Renal cortical epithelial cell (primary cell): ENCODE data around the gene AADACL2. TPM values are rescaled to one million over a fixed set of nuclear protein-coding genes. Genes with fewer than 3 reads are reported as not detected.
"Not testable (repeated sequence)": the region's sequence is repeated elsewhere in the genome, so short reads cannot be mapped to it uniquely, and the experiment has no call there.

ENCODE experiments used
- DNase-seq: peaks from one replicate; pipeline ENCODE4 v3.0.0-alpha.2; 2011; ENCODE audit warnings: low read depth
- total RNA-seq: library from RNA; depleted of rRNA; stranded (reverse); fragments of >200 nt; gene quantifications from 2 replicates; pipeline ENCODE4 v1.2.3, GENCODE V29; 2014

AADACL2 gene
- total RNA-seq, 1 donor from 2014 or later: not detected

- DNase-seq: no peak
Measured at GRCh38 chr3:151765685-151766084, 32.0 kb downstream of the AADACL2 start.

DNA sequence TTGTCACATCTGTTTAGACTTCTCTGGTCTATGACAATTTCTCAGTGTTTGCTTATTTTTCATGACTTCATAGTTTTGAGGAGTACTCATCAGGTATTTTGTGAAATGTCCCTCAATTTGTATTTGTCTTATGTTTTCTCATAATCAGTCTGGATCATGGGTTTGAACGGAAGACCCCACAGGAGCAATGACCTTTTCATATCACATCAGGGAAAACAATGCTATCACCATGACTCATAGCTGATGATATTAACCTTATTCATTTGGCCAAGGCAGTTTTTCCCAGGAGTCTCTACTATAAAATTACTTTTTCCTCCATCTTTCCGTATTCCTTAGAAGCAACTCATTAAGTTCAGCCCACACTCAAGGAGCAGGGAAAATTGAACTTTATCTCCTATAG is 32.7 kb downstream of the AADACL2 start:
- no peak for DNase-seq

DNA sequence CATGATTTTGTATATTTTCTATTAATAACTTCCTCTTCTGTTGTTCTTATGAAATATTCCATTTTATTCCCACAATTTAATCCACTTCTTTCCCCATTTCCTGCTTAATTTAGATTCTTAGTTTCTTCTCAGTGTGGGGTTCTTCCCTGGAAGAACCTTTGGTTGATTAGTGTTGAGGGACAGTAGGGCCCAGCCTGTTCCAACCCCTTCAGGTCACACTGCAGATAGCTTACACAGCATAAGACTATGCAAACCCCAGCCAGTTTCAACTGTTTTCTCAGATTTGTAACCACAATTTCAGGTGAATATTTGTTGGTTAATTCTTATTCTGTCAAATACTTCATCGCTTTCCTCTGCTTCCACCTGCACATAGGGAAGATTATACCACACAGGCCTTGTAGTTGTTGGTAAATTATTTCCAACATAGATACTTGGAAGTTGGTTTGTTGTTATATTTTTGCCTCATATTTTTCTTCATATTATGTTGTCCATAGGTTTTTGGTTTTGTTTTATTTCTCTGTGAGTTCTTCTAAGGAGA is 34.7 kb downstream of the AADACL2 start:
- DNase-seq: no peak

- no peak for DNase-seq
Measured at GRCh38 chr3:151769175-151769574, 35.4 kb downstream of the AADACL2 start.

DNA sequence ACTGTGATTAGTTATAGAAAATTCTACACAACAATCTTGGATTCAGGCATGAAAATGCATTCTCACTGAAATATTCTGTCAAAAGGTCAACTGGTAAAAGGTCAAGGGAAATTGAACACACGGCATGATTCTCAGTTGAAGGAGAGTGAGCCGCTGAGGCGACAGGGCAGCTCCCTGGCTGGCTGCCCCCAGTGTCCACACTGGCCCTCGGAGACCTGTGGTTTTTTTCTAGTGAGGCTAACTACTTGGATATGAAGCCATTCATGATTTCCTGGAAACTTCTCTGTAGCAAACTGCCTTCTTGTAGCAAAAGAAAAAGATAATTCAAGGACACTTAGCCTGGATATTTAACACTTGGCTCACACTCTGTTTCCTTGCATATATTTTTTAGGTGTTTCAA is 37.2 kb downstream of the AADACL2 start:
- DNase-seq: peak; percentile 53

DNA sequence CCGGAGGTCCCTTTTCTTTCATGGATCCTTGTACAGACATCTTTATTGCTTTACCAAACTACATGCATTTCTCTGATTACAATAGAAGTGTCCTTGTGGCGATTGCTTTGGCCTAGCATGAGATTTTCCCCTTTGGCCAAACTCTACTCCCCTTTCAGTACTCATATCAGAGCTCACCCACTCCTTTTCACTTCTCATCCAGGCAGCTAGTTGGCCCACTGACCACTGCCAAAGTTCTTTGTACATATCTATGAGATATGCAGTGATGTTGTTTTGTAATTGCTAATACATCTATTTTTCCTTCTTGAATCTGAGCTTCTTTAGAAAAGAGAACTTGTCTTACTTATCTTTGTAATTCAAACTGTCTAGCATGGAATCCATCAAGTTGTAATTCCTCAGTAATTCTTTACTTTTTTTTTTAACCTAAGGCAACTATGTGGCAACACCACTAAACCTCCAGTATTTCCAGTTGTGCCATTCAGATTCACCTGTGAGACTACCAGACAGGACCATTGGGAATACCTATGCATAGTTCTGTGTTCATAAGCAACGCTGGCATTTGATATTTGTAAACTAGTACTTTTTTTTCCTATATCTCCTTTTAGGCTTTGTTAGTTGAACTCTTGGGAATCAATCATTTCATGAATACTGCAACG is 39.2 kb downstream of the AADACL2 start:
- no peak for DNase-seq

DNA sequence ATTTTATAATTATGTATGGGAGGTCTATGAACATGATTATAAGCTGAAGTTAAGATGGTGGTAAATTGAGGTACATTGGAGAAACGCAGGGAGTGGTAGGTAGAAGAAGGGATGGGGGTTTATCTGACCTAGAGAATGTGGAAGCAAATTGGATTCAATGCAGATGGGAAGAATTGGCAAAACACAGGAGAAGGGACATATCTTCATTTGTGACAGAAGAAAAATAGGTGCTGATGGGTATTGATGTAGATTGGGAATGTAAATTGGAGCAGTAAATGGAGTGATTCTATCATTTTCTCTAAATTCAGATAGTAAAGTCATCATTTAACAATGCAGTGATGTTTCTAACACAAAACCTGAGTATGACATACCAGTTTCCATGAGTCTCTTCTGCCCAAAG is 40.5 kb downstream of the AADACL2 start:
- DNase-seq: no peak

GRCh38 chr3:151774910-151775309 is 41.2 kb downstream of the AADACL2 start:
- no peak for DNase-seq

DNA sequence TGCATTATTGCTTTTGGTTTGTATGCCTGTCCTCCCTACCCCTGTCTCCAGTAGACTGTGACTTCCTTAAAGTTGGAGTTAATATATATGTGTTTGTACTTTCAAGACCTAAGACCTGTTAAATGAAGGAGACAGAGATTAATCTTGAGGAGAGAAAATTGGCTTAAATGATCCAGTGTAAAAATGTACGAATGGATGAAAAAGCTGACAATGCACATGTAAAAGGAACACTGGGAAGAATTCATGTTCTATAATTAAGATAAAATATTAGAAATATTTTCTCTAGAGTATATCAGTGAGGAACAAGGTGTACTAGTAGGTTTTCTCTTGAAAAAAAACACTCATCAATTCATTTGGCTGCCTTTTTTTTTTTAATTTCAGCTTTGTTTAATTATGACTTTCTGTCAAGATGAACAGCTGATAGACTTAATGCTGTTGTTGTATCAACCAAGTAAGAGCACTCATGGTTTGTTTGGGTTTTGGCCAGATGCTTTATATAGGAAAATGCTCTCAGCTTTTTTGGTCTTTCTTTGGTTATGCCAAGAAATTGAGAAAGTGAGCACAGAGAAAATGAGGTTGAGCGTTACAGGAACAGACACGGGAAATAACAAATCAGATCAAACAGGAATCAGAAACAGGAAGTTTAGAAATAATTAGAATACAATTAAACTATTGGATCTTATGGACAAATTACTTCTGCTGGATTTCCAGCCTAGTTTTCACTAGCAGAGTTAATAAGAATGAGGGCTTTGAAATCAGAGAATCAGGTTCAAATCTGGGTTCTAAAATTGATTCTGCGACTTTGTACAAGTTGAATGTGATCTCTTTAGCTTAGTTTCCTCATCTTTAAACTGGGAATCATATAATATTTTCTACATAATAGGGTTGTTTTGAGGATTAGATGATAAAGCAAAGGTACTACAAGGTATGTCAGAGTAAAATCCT is 41.9 kb downstream of the AADACL2 start:
- no peak for DNase-seq

DNA sequence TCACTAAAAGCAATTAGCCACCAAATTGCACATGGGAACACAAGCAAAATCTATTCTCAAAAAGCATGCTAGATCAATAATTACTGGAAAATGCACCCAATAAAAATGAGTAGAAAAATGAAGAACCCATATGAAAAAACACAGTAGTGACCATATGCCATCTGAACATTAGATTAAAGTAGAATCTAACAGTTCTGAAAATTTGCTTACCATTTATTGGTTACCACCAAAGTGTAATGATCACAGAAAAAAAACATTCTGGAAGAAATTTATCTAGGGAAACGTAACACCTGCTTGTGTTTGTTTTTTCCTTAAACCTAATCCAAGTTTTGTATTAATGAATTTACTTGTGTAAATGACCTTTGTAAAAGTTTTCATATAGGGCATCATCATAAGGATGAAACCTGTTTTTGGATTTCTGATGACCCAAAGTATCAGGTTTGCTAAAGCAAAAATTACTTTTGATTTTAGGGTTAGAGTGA is 42.6 kb downstream of the AADACL2 start:
- DNase-seq: no peak

- DNase-seq: no peak
Measured at GRCh38 chr3:151777880-151778279, 44.2 kb downstream of the AADACL2 start.

DNA sequence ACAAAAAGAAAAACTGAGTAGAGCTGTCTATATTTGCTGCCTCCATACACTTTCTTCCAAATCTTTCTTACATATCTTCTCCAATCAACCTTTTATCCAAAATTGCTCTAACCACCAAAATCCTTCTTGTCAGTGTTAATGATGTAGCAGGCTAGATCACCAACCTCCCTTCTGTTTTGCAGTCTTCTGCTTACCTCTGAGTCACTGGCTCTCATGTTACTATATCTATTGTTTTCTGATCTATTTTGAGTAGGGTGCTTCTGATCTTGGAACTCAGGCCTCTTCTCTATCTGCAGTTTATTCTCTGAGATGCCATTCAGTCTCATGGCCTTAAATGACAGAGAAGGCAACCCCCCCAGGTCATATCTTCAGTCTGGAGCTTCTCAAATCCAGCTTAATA is 53.9 kb downstream of the AADACL2 start:
- peak; percentile 19 for DNase-seq

GRCh38 chr3:151788401-151788800 is 54.7 kb downstream of the AADACL2 start:
- no peak for DNase-seq

GRCh38 chr3:151789853-151790463 is 56.2 kb downstream of the AADACL2 start:
- no peak for DNase-seq

GRCh38 chr3:151790763-151791162 is 57.0 kb downstream of the AADACL2 start:
- not testable (repeated sequence) for DNase-seq

DNA sequence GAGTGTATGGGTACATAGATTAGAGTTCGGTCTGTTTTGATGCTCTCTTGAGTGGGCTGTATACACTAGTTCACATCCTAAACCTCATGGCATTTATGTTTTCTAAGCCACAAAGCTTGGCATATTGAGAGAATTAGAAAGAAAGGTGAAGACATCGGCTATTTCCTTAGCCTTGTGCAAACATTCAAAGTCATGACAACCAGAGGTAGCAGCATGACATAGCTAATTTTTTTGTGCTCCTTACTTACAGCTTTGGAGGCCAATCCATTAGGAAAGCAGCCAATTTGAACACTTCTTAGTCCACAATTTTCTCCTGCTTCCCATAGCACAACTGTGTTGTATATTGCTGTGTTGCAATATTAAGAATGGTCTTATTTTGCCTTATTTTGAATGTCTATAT is 58.7 kb downstream of the AADACL2 start:
- no peak for DNase-seq

DNA sequence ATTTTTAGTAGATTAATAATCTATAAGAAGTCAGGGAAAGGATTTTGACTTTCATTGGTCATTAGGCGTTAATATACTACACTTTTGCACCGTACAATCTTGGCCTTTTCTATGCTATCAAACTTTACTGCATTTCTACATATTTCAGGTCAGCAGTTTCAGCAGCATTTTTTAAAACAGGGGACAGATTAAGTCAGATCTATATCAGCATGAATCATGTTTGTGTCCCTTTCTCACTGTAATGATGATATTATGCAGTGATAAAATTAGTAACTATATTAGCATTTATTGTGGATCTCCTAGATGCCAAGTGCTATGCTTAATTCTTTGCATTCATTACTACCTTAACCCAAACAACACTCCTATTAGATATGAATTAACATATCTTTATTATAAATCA is 59.9 kb downstream of the AADACL2 start:
- no peak for DNase-seq

- no peak for DNase-seq
Measured at GRCh38 chr3:151794080-151794479, 60.4 kb downstream of the AADACL2 start.

DNA sequence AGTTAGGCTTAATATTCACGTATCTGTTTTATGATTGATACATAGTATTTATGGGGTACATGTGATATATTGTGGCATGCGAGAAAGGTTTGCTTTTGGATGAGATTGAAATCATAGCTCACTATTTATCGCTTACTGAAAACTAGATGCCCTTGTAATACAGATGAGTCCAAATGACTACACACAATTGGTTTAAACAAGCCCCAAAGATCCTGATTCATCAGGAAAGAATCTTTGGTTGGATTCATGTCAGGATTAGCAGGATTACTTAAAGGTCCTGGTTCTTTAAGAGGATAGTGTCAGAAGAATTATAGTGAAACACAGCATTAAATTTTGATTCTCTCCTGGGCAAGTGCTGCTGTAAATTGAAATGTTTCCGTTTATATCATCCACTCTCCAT is 61.5 kb downstream of the AADACL2 start:
- DNase-seq: peak; percentile 61

GRCh38 chr3:151796105-151796680 is 62.5 kb downstream of the AADACL2 start:
- DNase-seq: no peak

DNA sequence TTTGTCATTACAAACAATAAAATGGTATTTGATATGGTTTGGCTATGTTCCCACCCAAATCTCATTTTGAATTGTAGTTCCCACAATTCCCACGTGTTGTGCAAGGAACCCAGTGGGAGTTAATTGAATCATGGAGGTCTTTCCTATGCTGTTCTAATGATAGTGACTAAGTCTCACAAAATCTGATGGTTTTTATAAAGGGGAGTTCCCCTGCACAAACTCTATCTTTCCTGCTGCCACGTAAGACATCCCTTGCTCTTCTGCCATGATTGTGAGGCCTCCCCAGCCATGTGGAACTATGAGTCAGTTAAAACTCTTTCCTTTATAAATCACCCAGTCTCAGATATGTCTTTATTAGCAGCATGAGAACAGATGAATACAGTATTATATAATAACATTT is 64.7 kb downstream of the AADACL2 start:
- peak; percentile 54 for DNase-seq

GRCh38 chr3:151800431-151800830 is 66.7 kb downstream of the AADACL2 start:
- no peak for DNase-seq
